MM.1S (cell line): ENCODE results near the gene APH1B.

Source experiments
- DNase-seq: peaks from one replicate; pipeline ENCODE4 v3.0.0-alpha.2; 2015
- H2AFZ ChIP-seq: fragments of 300-600 bp; sonication (generic); 2 replicates; pipeline ENCODE4 v1.6.0; 2016; ENCODE audit warnings: antibody characterized with exemption, low read length
- H3F3A ChIP-seq: fragments of 300-600 bp; sonication (generic); 2 replicates; pipeline ENCODE4 v1.6.1; 2016; ENCODE audit warnings: mild to moderate bottlenecking, antibody characterized with exemption, low read length, moderate library complexity, mixed read lengths; ENCODE audit not compliant: insufficient read depth
- H3K27ac ChIP-seq: fragments of 300-600 bp; sonication (generic); 2 replicates; pipeline ENCODE4 v1.5.1; 2016; ENCODE audit warnings: mild to moderate bottlenecking, low read length
- H3K27me3 ChIP-seq: fragments of 300-600 bp; sonication (generic); replicated peaks from 2 replicates; pipeline ENCODE4 v1.6.0; 2016; ENCODE audit warnings: low read length; ENCODE audit not compliant: insufficient read depth
- H3K36me3 ChIP-seq: fragments of 300-600 bp; sonication (generic); replicated peaks from 2 replicates; pipeline ENCODE4 v1.6.1; 2016; ENCODE audit warnings: mild to moderate bottlenecking, low read length, mixed read lengths; ENCODE audit not compliant: insufficient read depth
- H3K4me1 ChIP-seq: fragments of 300-600 bp; sonication (generic); 2 replicates; pipeline ENCODE4 v1.6.1; 2016; ENCODE audit warnings: low read length, mixed read lengths
- H3K4me2 ChIP-seq: fragments of 300-600 bp; sonication (generic); 2 replicates; pipeline ENCODE4 v1.6.0; 2016; ENCODE audit warnings: low read depth, low read length
- H3K4me3 ChIP-seq: fragments of 300-600 bp; sonication (generic); 2 replicates; pipeline ENCODE4 v1.5.1; 2016; ENCODE audit warnings: low read length, mixed read lengths
- H3K79me2 ChIP-seq: fragments of 300-600 bp; sonication (generic); 2 replicates; pipeline ENCODE4 v1.6.1; 2016; ENCODE audit warnings: mixed run types, low read length, mixed read lengths
- H3K9ac ChIP-seq: fragments of 300-600 bp; sonication (generic); 2 replicates; pipeline ENCODE4 v1.6.1; 2016; ENCODE audit warnings: low read length, mixed read lengths
- H3K9me2 ChIP-seq: fragments of 300-600 bp; sonication (generic); replicated peaks from 2 replicates; pipeline ENCODE4 v1.6.1; 2016; ENCODE audit warnings: mild to moderate bottlenecking, low read length, mixed read lengths; ENCODE audit not compliant: insufficient read depth
- H3K9me3 ChIP-seq: fragments of 300-600 bp; sonication (generic); replicated peaks from 2 replicates; pipeline ENCODE4 v1.6.1; 2016; ENCODE audit warnings: mild to moderate bottlenecking, low read length, mixed read lengths; ENCODE audit not compliant: insufficient read depth
- H4K20me1 ChIP-seq: fragments of 300-600 bp; sonication (generic); 2 replicates; pipeline ENCODE4 v1.6.1; 2016; ENCODE audit warnings: mild to moderate bottlenecking, low read length, moderate library complexity, mixed read lengths; ENCODE audit not compliant: insufficient read depth
- CTCF ChIP-seq: fragments of 300-600 bp; sonication (generic); IDR thresholded peaks from 2 replicates; pipeline ENCODE4 v1.5.1; 2016; ENCODE audit warnings: antibody characterized with exemption, low read length, mixed read lengths
- EZH2 ChIP-seq: fragments of 300-600 bp; sonication (generic); optimal IDR thresholded peaks from 2 replicates; pipeline ENCODE3; 2017; ENCODE audit warnings: low read depth, mild to moderate bottlenecking, antibody characterized with exemption, low read length, mixed read lengths
- EZH2phosphoT487 ChIP-seq: fragments of 300-600 bp; sonication (generic); IDR thresholded peaks from 2 replicates; pipeline ENCODE4 v1.6.1; 2018; ENCODE audit warnings: antibody characterized with exemption, low read length

The APH1B gene

DNA sequence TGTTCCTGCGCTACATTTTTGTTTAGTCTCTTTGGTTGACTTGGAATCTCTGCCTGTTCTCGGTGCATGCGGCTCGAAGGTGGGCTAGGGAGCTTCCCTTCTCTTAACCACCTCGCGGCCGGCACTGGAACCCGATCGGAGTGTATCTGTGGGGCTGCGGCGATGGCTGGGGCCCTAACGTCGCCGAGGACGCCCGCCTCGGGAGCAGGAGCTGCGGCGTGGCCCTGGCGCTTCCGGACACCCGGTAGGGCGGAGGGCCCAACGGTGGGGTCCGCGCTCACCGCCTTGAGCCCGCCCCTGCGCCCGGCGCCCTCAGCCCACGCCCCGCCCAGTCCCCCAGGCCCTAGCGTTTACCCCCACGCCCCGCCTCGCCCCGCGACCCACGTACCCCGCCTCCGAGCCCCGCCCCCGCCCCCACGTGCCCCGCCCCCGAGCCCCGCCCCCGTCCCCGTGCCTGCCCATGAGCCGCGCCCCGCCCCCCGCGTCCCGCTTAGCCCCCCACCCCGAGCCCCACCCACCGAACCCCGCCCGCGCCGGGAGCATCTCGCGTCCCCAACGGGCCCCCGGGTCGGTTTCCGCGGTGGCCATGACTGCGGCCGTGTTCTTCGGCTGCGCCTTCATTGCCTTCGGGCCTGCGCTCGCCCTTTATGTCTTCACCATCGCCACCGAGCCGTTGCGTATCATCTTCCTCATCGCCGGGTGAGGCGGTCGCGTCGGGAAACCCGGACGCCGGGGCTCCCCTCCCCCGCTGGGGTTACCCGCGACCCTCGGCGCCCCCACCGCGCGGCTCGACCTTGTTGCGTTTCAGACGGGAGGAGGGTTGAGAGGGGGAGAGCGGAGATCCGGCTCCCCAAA is at the start of gene APH1B:
Gene APH1B, plus strand, starts transcription at position 568 of the 855 bp plus-strand sequence. Its CDS starts 19 bp downstream, at position 587.
- Histone ChIP-seq H3K79me2 (no peaks in the 10 kb centered on the region), H3K36me3 (no peaks in the 10 kb centered on the region), H2AFZ (peak within 1 kb of the TSS; percentile 92), H3K4me2 (peak within 1 kb of the TSS; percentile 89), H3K4me1 (peaks cover 2% of the 10 kb centered on the region; the same call in 1 of the 2 replicates), H3F3A (peaks cover 6% of the 10 kb centered on the region; the same call in 1 of the 2 replicates), H3K27me3 (peaks cover 16% of the 10 kb centered on the region), H3K9ac (peak within 1 kb of the TSS; percentile 58), H3K9me3 (no peaks in the 10 kb centered on the region), H3K27ac (no peak within 1 kb of the TSS), H3K9me2 (no peaks in the 10 kb centered on the region), H3K4me3 (peak within 1 kb of the TSS; percentile 71), H4K20me1 (no peaks in the 10 kb centered on the region)
- TF ChIP-seq CTCF (no peak), EZH2 (no peak), EZH2phosphoT487 (no peak)
- DNase-seq, result peak; percentile 72

DNA sequence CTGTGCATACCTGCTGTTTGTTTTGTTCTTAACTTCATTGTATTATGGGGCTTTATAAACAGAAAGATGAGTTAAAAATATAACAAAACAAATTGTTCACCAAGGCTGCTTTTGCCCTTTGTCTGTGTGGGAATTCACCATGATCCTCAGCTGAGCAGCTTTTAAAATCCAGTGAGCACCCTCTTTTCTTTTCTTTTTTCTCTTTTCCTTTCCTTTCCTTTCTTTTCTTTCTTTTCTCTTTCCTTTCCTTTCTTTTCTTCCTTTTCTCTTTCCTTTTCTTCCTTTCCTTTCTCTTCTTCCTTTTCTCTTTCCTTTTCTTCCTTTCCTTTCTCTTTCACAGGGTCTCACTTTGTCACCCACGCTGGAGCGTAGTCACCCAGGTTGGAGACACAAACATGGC is 49.7 kb upstream of the APH1B start:
- Histone ChIP-seq H3K9me3 (no peaks in the 10 kb centered on the region), H3K79me2 (no peaks in the 10 kb centered on the region), H4K20me1 (no peaks in the 10 kb centered on the region), H3F3A (no peaks in the 10 kb centered on the region), H3K27me3 (no peaks in the 10 kb centered on the region), H3K4me2 (no peak overlapping the region), H3K36me3 (no peaks in the 10 kb centered on the region), H3K9me2 (no peaks in the 10 kb centered on the region), H3K27ac (no peak overlapping the region), H3K9ac (no peak overlapping the region), H3K4me1 (no peaks in the 10 kb centered on the region), H2AFZ (no peak overlapping the region), H3K4me3 (no peak overlapping the region)
- TF ChIP-seq EZH2phosphoT487 (no peak), CTCF (no peak), EZH2 (no peak)
- DNase-seq, result no peak

GRCh38 chr15:63231206-63231605 is 46.2 kb upstream of the APH1B start:
- Histone ChIP-seq H3K27ac (no peak overlapping the region), H4K20me1 (no peaks in the 10 kb centered on the region), H3K9me2 (no peaks in the 10 kb centered on the region), H3K4me1 (no peaks in the 10 kb centered on the region), H3K27me3 (no peaks in the 10 kb centered on the region), H3K4me2 (no peak overlapping the region), H2AFZ (no peak overlapping the region), H3K79me2 (no peaks in the 10 kb centered on the region), H3K9ac (no peak overlapping the region), H3K4me3 (no peak overlapping the region), H3K9me3 (no peaks in the 10 kb centered on the region), H3F3A (no peaks in the 10 kb centered on the region), H3K36me3 (no peaks in the 10 kb centered on the region)
- DNase-seq, result no peak
- TF ChIP-seq EZH2phosphoT487 (no peak), EZH2 (no peak), CTCF (no peak)
